SU-DHL-6 (cell line): Measurements from ENCODE around the gene PHACTR2.

Source experiments
- H2AFZ ChIP-seq: fragments of 200-600 bp; sonication (generic); 2 replicates; pipeline ENCODE4 v1.6.1; 2014; ENCODE audit warnings: low read depth, mild to moderate bottlenecking, moderate library complexity, mixed read lengths, antibody characterized with exemption, low read length; ENCODE audit not compliant: severe bottlenecking
- H3F3A ChIP-seq: fragments of 200-600 bp; shearing (Covaris generic); 2 replicates; pipeline ENCODE4 v1.6.0; 2016; ENCODE audit warnings: antibody characterized with exemption, mild to moderate bottlenecking; ENCODE audit not compliant: insufficient read depth
- H3K27ac ChIP-seq: fragments of 200-600 bp; sonication (generic); 2 replicates; pipeline ENCODE4 v1.5.1; 2016; ENCODE audit warnings: low read depth, mild to moderate bottlenecking, low read length, moderate library complexity, mixed read lengths
- H3K27me3 ChIP-seq: fragments of 200-600 bp; sonication (generic), shearing (Covaris generic); 2 replicates; pipeline ENCODE4 v1.6.0; 2014; ENCODE audit warnings: mild to moderate bottlenecking, low read length
- H3K36me3 ChIP-seq: fragments of 200-600 bp; sonication (generic); 2 replicates; pipeline ENCODE4 v1.6.1; 2014; ENCODE audit warnings: mild to moderate bottlenecking, low read length, mixed read lengths
- H3K4me2 ChIP-seq: fragments of 300-600, 200-600 bp; shearing (Covaris generic), sonication (generic); 2 replicates; pipeline ENCODE4 v1.6.0; 2014; ENCODE audit warnings: low read length, low read depth, mild to moderate bottlenecking; ENCODE audit not compliant: poor library complexity, severe bottlenecking
- H3K4me3 ChIP-seq: fragments of 200-600 bp; sonication (generic); 2 replicates; pipeline ENCODE4 v1.5.1; 2014; ENCODE audit warnings: antibody characterized with exemption, low read length, mild to moderate bottlenecking, mixed read lengths; ENCODE audit not compliant: insufficient read depth, poor library complexity, severe bottlenecking
- H3K79me2 ChIP-seq: fragments of 200-600 bp; sonication (generic); 2 replicates; pipeline ENCODE4 v1.6.1; 2014; ENCODE audit warnings: mild to moderate bottlenecking, low read length, moderate library complexity; ENCODE audit not compliant: insufficient read depth
- H3K9ac ChIP-seq: fragments of 200-600 bp; sonication (generic); 2 replicates; pipeline ENCODE4 v1.7.0; 2014; ENCODE audit warnings: mild to moderate bottlenecking, low read length
- H3K9me2 ChIP-seq: fragments of 200-600 bp; sonication (generic); replicated peaks from 2 replicates; pipeline ENCODE4 v1.6.1; 2014; ENCODE audit warnings: low read length; ENCODE audit not compliant: insufficient read depth
- H3K9me3 ChIP-seq: fragments of 200-600 bp; sonication (generic); 2 replicates; pipeline ENCODE4 v1.6.1; 2014; ENCODE audit warnings: low read length, mixed read lengths; ENCODE audit not compliant: insufficient read depth
- H4K20me1 ChIP-seq: fragments of 200-600 bp; sonication (generic); 2 replicates; pipeline ENCODE4 v1.6.1; 2014; ENCODE audit warnings: low read depth, mild to moderate bottlenecking, antibody characterized with exemption, low read length, moderate library complexity, mixed read lengths
- EZH2phosphoT487 ChIP-seq: fragments of 200-600 bp; sonication (generic), shearing (Covaris generic); conservative IDR thresholded peaks from 2 replicates; pipeline ENCODE4 v1.6.1; 2018; ENCODE audit warnings: mild to moderate bottlenecking, antibody characterized with exemption, low read length, moderate library complexity, mixed read lengths
- TF ChIP-seq, protein P1 (sequence below): fragments of 200-600 bp; sonication (generic); IDR thresholded peaks from one replicate; pipeline ENCODE4 v1.5.1; 2017; ENCODE audit warnings: antibody characterized with exemption, mild to moderate bottlenecking, low read length, moderate library complexity; ENCODE audit not compliant: insufficient read depth, poor library complexity, severe bottlenecking

The PHACTR2 gene

DNA sequence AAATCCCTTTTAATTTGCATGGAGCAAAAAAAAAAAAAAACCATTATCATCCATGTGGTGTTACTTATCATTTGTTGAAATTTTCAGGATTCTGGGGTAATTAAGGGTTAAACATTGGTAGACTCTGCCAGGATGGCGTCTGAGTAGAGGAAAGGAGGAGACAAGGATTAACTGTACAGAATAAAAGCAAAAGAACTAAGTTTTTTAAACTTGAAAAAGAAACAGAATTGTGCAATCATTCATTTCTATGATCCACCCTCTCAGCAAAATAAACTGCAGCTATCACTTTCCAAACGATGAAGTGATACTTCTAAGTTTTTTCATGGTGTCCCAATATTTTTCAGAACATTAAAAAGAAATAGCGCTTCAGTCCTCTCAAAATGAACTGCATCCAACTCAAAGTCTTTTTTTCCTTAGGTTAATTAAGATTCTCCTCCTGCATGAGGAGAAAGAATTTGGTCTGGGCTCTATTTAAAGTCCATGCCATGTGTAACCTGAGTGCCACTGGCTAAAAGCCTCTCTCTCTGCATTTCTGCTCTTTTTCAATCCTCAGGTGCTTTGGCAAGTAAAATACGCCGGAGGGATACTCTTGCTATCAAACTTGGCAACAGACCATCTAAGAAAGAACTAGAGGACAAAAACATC lies 95.9 kb downstream of the PHACTR2 start:
- H3K36me3 ChIP-seq = no peaks in the 10 kb centered on the region
- H3F3A ChIP-seq = no peaks in the 10 kb centered on the region
- no peaks in the 10 kb centered on the region for H3K9me2 ChIP-seq
- no peak overlapping the region for H2AFZ ChIP-seq
- TF ChIP-seq, protein P1, sequence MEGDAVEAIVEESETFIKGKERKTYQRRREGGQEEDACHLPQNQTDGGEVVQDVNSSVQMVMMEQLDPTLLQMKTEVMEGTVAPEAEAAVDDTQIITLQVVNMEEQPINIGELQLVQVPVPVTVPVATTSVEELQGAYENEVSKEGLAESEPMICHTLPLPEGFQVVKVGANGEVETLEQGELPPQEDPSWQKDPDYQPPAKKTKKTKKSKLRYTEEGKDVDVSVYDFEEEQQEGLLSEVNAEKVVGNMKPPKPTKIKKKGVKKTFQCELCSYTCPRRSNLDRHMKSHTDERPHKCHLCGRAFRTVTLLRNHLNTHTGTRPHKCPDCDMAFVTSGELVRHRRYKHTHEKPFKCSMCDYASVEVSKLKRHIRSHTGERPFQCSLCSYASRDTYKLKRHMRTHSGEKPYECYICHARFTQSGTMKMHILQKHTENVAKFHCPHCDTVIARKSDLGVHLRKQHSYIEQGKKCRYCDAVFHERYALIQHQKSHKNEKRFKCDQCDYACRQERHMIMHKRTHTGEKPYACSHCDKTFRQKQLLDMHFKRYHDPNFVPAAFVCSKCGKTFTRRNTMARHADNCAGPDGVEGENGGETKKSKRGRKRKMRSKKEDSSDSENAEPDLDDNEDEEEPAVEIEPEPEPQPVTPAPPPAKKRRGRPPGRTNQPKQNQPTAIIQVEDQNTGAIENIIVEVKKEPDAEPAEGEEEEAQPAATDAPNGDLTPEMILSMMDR = no peak
- TF ChIP-seq EZH2phosphoT487 = no peak
- H3K9me3 ChIP-seq = no peaks in the 10 kb centered on the region
- H4K20me1 ChIP-seq = no peaks in the 10 kb centered on the region
- no peak overlapping the region for H3K9ac ChIP-seq
- H3K4me3 ChIP-seq = no peak overlapping the region
- H3K4me2 ChIP-seq = no peak overlapping the region
- H3K79me2 ChIP-seq = no peaks in the 10 kb centered on the region
- H3K27me3 ChIP-seq = no peaks in the 10 kb centered on the region
- no peak overlapping the region for H3K27ac ChIP-seq

DNA sequence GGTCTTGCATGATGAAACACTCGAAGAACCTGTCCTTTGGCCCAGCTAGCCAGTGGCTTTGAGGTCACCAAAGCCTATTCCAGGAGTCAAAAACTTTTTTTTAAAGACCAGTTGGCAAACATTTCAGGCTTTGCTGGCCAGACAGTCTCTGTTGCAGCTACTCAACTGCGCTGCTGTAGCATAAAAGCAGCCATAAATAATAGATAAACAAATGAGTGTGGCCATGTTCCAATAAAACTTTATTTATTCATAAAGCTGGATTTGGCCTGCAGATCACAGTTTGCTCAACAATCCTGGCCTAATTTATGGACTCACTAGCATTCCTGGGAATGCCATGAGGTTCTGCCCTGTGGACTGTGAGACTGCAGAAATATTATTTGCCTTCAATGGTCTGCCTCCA lies 96.6 kb downstream of the PHACTR2 start:
- H2AFZ ChIP-seq = no peak overlapping the region
- no peaks in the 10 kb centered on the region for H3K27me3 ChIP-seq
- H3K4me3 ChIP-seq = no peak overlapping the region
- no peak overlapping the region for H3K4me2 ChIP-seq
- H3K9me2 ChIP-seq = no peaks in the 10 kb centered on the region
- H3K79me2 ChIP-seq = no peaks in the 10 kb centered on the region
- no peaks in the 10 kb centered on the region for H3F3A ChIP-seq
- no peaks in the 10 kb centered on the region for H3K36me3 ChIP-seq
- no peak overlapping the region for H3K27ac ChIP-seq
- no peaks in the 10 kb centered on the region for H3K9me3 ChIP-seq
- no peak overlapping the region for H3K9ac ChIP-seq
- no peaks in the 10 kb centered on the region for H4K20me1 ChIP-seq
- TF ChIP-seq, protein P1 = no peak
- no peak for TF ChIP-seq EZH2phosphoT487

DNA sequence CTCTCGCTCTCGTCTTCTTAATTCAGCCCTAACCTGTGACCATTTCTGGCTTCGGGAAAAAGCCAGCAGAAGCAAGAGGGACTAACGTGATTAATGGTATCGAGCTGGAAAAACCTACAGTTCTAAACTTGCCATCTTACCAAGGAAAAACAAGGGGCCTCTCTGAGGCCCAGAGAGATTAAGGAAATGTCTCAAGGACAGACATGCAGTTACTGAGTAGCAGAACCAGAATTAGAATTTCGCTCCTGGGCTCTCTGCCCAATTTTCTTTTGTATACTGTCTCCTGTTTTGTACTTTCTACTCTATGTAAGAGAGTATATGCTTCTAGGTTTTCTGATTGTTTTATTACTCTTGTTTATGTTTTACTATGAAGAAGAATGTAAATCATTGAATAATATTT lies 97.6 kb downstream of the PHACTR2 start:
- no peaks in the 10 kb centered on the region for H3K36me3 ChIP-seq
- no peak for TF ChIP-seq EZH2phosphoT487
- TF ChIP-seq, protein P1 = no peak
- H3K9ac ChIP-seq = no peak overlapping the region
- H3K27me3 ChIP-seq = no peaks in the 10 kb centered on the region
- no peak overlapping the region for H3K4me3 ChIP-seq
- no peaks in the 10 kb centered on the region for H3K9me2 ChIP-seq
- H2AFZ ChIP-seq = no peak overlapping the region
- H3F3A ChIP-seq = no peaks in the 10 kb centered on the region
- no peaks in the 10 kb centered on the region for H4K20me1 ChIP-seq
- H3K27ac ChIP-seq = no peak overlapping the region
- no peaks in the 10 kb centered on the region for H3K9me3 ChIP-seq
- H3K4me2 ChIP-seq = no peak overlapping the region
- H3K79me2 ChIP-seq = no peaks in the 10 kb centered on the region
